Panc1 (cell line): ENCODE data around the gene MROH2A. TPM values are rescaled to one million over a fixed set of nuclear protein-coding genes. Genes with fewer than 3 reads are reported as not detected.

Experiments used
- ATAC-seq: fragments of 200-7000 bp; cut with Tn5 transposase; 2 replicates; pipeline ENCODE4 v1.9.1; 2020; ENCODE audit warnings: mild to moderate bottlenecking, moderate library complexity
- BruUV-seq: library from RNA; stranded (reverse); fragments of 400-500 nt; replicated peaks from 2 replicates; lab custom pipeline; 2021; lab: Mats Ljungman, UMichigan
- CTCF ChIA-PET: fragments of 300-600 bp; sonication (Branson Sonifier 250); formaldehyde crosslinking; loops from one replicate; lab custom pipeline; 2022; ENCODE audit warnings: antibody characterized with exemption; lab: Charles Lee
- POLR2A ChIA-PET: fragments of 300-600 bp; sonication (Branson Sonifier 250); formaldehyde crosslinking; loops from one replicate; lab custom pipeline; 2022; ENCODE audit warnings: antibody characterized with exemption; lab: Charles Lee
- DNase-seq: peaks from one replicate; pipeline ENCODE4 v3.0.0-alpha.2; 2010; ENCODE audit warnings: low read depth, low spot score
- H3K27ac ChIP-seq: 2 replicates; pipeline ENCODE4 v1.5.1; 2011; ENCODE audit warnings: mild to moderate bottlenecking, low read length, inconsistent platforms
- H3K27me3 ChIP-seq: fragments of 200-500 bp; sonication (Bioruptor generic); 2 replicates; pipeline ENCODE4 v1.6.0; 2014; ENCODE audit warnings: low read length, inconsistent platforms; ENCODE audit not compliant: control insufficient read depth, insufficient read depth
- H3K36me3 ChIP-seq: fragments of 200-500 bp; sonication (Bioruptor generic); 2 replicates; pipeline ENCODE4 v1.5.1; 2014; ENCODE audit warnings: inconsistent platforms, mild to moderate bottlenecking, low read length, moderate library complexity; ENCODE audit not compliant: control insufficient read depth, insufficient read depth
- H3K4me1 ChIP-seq: 2 replicates; pipeline ENCODE4 v1.5.1; 2011; ENCODE audit warnings: inconsistent platforms, mild to moderate bottlenecking, low read length, moderate library complexity; ENCODE audit not compliant: control insufficient read depth, insufficient read depth
- H3K4me3 ChIP-seq, 2 experiments: 2 replicates each; pipeline ENCODE4 v1.5.1; 2011 to 2012; ENCODE audit warnings: low read depth in 2 of 2, low read length in 2 of 2, mild to moderate bottlenecking in 2 of 2, inconsistent platforms in 1 of 2, moderate library complexity in 1 of 2
- H3K9me3 ChIP-seq: fragments of 200-500 bp; sonication (Bioruptor generic); 2 replicates; pipeline ENCODE4 v1.5.1; 2014; ENCODE audit warnings: low read depth, mild to moderate bottlenecking, inconsistent platforms, low read length, moderate library complexity; ENCODE audit not compliant: control insufficient read depth, insufficient read depth
- POLR2AphosphoS5 ChIP-seq: IDR thresholded peaks from 2 replicates; pipeline ENCODE4 v1.6.1; 2012; ENCODE audit warnings: mild to moderate bottlenecking, low read depth, low read length, moderate library complexity
- SIN3A ChIP-seq: IDR thresholded peaks from 2 replicates; pipeline ENCODE4 v1.6.1; 2012; ENCODE audit warnings: low read depth, mild to moderate bottlenecking, low read length, moderate library complexity, borderline replicate concordance; ENCODE audit not compliant: insufficient read depth
- TCF7L2 ChIP-seq: IDR thresholded peaks from 2 replicates; pipeline ENCODE4 v1.6.1; 2011; ENCODE audit warnings: mild to moderate bottlenecking, low read depth, low read length, inconsistent platforms
- in situ Hi-C: cut with HindIII; loops from 2 replicates; pipeline ENCODE4 v1.10.0; 2016; ENCODE audit warnings: low sequenced_read_pairs, low pct_unique_long_range_greater_than_20kb
- intact Hi-C: fragments of 100-400 bp; cut with micrococcal nuclease; formaldehyde crosslinking; loops from one replicate; pipeline ENCODE4 v1.10.0; 2022; ENCODE audit not compliant: unreplicated experiment
- total RNA-seq: library from RNA; stranded (reverse); gene quantifications from one replicate; pipeline ENCODE4 v1.2.1, GENCODE V29; 2021; ENCODE audit not compliant: unreplicated experiment
- TF ChIP-seq, protein P1 (sequence below): fragments of 450-650 bp; IDR thresholded peaks from 2 replicates; pipeline ENCODE4 v1.5.1; 2017; ENCODE audit warnings: mild to moderate bottlenecking
- TF ChIP-seq, protein P2 (sequence below), 2 experiments: IDR thresholded peaks; 2 replicates each; pipeline ENCODE4 v1.6.1; 2011 to 2012; ENCODE audit warnings: low read depth in 2 of 2, control low read depth in 1 of 2, low read length in 1 of 2, mild to moderate bottlenecking in 1 of 2, moderate library complexity in 1 of 2; ENCODE audit not compliant: insufficient read depth in 1 of 2

MROH2A gene
- total RNA-seq, 1 experiment from 2014 or later: not detected

DNA sequence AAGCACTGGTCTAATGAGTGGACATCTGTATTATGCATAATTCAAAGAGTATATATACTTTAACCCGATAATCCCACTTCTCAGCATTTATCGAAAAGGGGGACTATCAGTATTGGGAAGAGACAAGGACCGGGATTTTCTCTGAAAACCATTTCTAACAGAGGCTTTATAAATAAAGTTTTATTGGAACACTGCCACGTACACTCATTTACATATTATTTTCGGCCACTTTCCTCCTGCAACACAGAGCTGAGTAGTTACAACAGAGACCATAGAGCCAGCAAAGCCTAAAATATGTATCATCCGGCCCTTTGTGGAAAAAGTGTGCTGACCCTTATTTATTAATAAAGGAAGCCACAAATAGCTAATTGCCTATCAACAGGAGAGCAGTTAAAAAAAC, 73.0 kb downstream of the MROH2A start:
- intact Hi-C loops (no loop called here), in situ Hi-C loops (no loop called here)
- Histone ChIP-seq H3K4me3 (no peak overlapping the region), H3K27ac (peak overlapping the region; percentile 79), H3K27me3 (no peaks in the 10 kb centered on the region), H3K4me1 (peaks cover 28% of the 10 kb centered on the region), H3K36me3 (peaks cover 38% of the 10 kb centered on the region), H3K9me3 (no peaks in the 10 kb centered on the region)
- no peak for DNase-seq
- ChIA-PET CTCF (no interaction called here), POLR2A (no interaction called here)
- TF ChIP-seq, protein P1, sequence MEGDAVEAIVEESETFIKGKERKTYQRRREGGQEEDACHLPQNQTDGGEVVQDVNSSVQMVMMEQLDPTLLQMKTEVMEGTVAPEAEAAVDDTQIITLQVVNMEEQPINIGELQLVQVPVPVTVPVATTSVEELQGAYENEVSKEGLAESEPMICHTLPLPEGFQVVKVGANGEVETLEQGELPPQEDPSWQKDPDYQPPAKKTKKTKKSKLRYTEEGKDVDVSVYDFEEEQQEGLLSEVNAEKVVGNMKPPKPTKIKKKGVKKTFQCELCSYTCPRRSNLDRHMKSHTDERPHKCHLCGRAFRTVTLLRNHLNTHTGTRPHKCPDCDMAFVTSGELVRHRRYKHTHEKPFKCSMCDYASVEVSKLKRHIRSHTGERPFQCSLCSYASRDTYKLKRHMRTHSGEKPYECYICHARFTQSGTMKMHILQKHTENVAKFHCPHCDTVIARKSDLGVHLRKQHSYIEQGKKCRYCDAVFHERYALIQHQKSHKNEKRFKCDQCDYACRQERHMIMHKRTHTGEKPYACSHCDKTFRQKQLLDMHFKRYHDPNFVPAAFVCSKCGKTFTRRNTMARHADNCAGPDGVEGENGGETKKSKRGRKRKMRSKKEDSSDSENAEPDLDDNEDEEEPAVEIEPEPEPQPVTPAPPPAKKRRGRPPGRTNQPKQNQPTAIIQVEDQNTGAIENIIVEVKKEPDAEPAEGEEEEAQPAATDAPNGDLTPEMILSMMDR: no peak
- TF ChIP-seq TCF7L2 (no peak), SIN3A (no peak), POLR2AphosphoS5 (0 out of 2 replicates have a peak, but pooled peaks have one; percentile 2)
- TF ChIP-seq, protein P2, sequence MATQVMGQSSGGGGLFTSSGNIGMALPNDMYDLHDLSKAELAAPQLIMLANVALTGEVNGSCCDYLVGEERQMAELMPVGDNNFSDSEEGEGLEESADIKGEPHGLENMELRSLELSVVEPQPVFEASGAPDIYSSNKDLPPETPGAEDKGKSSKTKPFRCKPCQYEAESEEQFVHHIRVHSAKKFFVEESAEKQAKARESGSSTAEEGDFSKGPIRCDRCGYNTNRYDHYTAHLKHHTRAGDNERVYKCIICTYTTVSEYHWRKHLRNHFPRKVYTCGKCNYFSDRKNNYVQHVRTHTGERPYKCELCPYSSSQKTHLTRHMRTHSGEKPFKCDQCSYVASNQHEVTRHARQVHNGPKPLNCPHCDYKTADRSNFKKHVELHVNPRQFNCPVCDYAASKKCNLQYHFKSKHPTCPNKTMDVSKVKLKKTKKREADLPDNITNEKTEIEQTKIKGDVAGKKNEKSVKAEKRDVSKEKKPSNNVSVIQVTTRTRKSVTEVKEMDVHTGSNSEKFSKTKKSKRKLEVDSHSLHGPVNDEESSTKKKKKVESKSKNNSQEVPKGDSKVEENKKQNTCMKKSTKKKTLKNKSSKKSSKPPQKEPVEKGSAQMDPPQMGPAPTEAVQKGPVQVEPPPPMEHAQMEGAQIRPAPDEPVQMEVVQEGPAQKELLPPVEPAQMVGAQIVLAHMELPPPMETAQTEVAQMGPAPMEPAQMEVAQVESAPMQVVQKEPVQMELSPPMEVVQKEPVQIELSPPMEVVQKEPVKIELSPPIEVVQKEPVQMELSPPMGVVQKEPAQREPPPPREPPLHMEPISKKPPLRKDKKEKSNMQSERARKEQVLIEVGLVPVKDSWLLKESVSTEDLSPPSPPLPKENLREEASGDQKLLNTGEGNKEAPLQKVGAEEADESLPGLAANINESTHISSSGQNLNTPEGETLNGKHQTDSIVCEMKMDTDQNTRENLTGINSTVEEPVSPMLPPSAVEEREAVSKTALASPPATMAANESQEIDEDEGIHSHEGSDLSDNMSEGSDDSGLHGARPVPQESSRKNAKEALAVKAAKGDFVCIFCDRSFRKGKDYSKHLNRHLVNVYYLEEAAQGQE (IDR thresholded peaks at IDR 0.05; ENCODE audit: insufficient read depth in 1 of 2, low read depth in 2 of 2, low read length in 1 of 2): no peak
- no peak for ATAC-seq
- no TSS peak for BruUV-seq

DNA sequence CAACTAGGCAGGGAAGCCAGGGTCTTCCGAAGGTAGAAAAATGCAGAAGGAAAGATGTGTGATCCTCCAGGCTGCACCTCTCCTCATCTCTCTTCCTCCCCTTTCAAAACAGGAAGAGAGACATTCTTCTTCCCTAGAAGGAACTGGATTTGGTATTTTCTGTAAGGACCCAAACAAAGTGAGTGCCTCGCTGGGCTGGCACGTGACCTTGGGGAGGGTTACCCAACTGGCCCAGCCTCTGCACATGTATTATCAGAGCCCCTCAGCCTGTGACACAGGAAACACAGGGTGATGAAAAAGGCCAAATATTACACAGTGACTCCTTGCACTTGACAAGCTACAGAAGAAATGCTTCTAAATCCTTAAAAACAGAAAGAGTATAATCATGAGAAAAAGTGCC, 73.9 kb downstream of the MROH2A start:
- peaks cover 28% of the 10 kb centered on the region for H3K4me1 ChIP-seq
- DNase-seq (no peak), ATAC-seq (no peak)
- TF ChIP-seq POLR2AphosphoS5 (0 out of 2 replicates have a peak, but pooled peaks have one; percentile 18), TCF7L2 (no peak), SIN3A (no peak)
- TF ChIP-seq, protein P1: no peak
- CTCF ChIA-PET: no interaction called here
- H3K27me3 ChIP-seq: no peaks in the 10 kb centered on the region
- H3K4me3 ChIP-seq: peak overlapping the region; percentile 88 to 94
- POLR2A ChIA-PET: no interaction called here
- in situ Hi-C loops: no loop called here
- BruUV-seq: no TSS peak
- H3K36me3 ChIP-seq: peaks cover 38% of the 10 kb centered on the region
- intact Hi-C loops: no loop called here
- peak overlapping the region; percentile 99 for H3K27ac ChIP-seq
- H3K9me3 ChIP-seq: no peaks in the 10 kb centered on the region
